ENCODE measurements around the gene RASSF8. TPM values are rescaled to one million over a fixed set of nuclear protein-coding genes. Genes with fewer than 3 reads are reported as not detected.

Gene RASSF8
- 26.7 TPM for total RNA-seq
- long read RNA-seq, full-length matches to known transcripts: 1 of 13 reads
- long read RNA-seq, partial matches to known transcripts: 3 of 13 reads
- long read RNA-seq, other reads (novel, unspliced or antisense): 9 of 13 reads

GRCh38 chr12:25958428-25959070 lies at the start of gene RASSF8:
RASSF8 (plus strand) TSS chr12:25958682; CDS start chr12:26055344, 96,662 bp downstream.
- peak; percentile 87 for DNase-seq
- intact Hi-C loops (cut with DNase I): loop anchor here (5.0 kb wide), 1 partner anchor 54 kb away; no protein-coding TSS in a partner anchor
- peak; percentile 95 for ATAC-seq (ENCODE audit: poor library complexity)

GRCh38 chr12:25914551-25914950 lies 43.9 kb upstream of the RASSF8 start:
- intact Hi-C loops (cut with DNase I): no loop called here
- ATAC-seq (ENCODE audit: poor library complexity) (no peak), DNase-seq (no peak)

- no peak for ATAC-seq (ENCODE audit: poor library complexity)
- DNase-seq: no peak
- intact Hi-C loops (cut with DNase I): no loop called here
These were observed 33.9 kb upstream of the RASSF8 start for GRCh38 chr12:25924491-25925001.

- DNase-seq (no peak), ATAC-seq (ENCODE audit: poor library complexity) (no peak)
- intact Hi-C loops (cut with DNase I): no loop called here
These were observed 33.4 kb upstream of the RASSF8 start for GRCh38 chr12:25925064-25925463.

- ATAC-seq (ENCODE audit: poor library complexity) (no peak), DNase-seq (no peak)
- intact Hi-C loops (cut with DNase I): no loop called here
These were observed 31.9 kb upstream of the RASSF8 start for GRCh38 chr12:25926536-25926935.

GRCh38 chr12:25929142-25929541 lies 29.3 kb upstream of the RASSF8 start:
- DNase-seq (no peak), ATAC-seq (ENCODE audit: poor library complexity) (no peak)
- intact Hi-C loops (cut with DNase I): no loop called here

GRCh38 chr12:25932971-25933370 lies 25.5 kb upstream of the RASSF8 start:
- ATAC-seq (ENCODE audit: poor library complexity) (no peak), DNase-seq (no peak)
- intact Hi-C loops (cut with DNase I): no loop called here

GRCh38 chr12:25934456-25934855 lies 24.0 kb upstream of the RASSF8 start:
- intact Hi-C loops (cut with DNase I): no loop called here
- no peak for ATAC-seq (ENCODE audit: poor library complexity)
- no peak for DNase-seq

- intact Hi-C loops (cut with DNase I): no loop called here
- ATAC-seq (ENCODE audit: poor library complexity): no peak
These were observed 22.9 kb upstream of the RASSF8 start for GRCh38 chr12:25935355-25936144.

GRCh38 chr12:25937096-25937495 lies 21.4 kb upstream of the RASSF8 start:
- DNase-seq (no peak), ATAC-seq (ENCODE audit: poor library complexity) (no peak)
- intact Hi-C loops (cut with DNase I): no loop called here

More at GRCh38 chr12:25935355-25936144, 22.9 kb upstream of the RASSF8 start:
- no peak for DNase-seq

- intact Hi-C loops (cut with DNase I): no loop called here
- DNase-seq (no peak), ATAC-seq (ENCODE audit: poor library complexity) (no peak)
These were observed 19.9 kb upstream of the RASSF8 start for GRCh38 chr12:25938581-25938980.

GRCh38 chr12:25939606-25940005 lies 18.9 kb upstream of the RASSF8 start:
- no peak for ATAC-seq (ENCODE audit: poor library complexity)

GRCh38 chr12:25940886-25941285 lies 17.6 kb upstream of the RASSF8 start:
- no peak for ATAC-seq (ENCODE audit: poor library complexity)
- intact Hi-C loops (cut with DNase I): no loop called here

More at GRCh38 chr12:25939606-25940005, 18.9 kb upstream of the RASSF8 start:
- DNase-seq: no peak
- intact Hi-C loops (cut with DNase I): no loop called here

GRCh38 chr12:25942709-25943108 lies 15.8 kb upstream of the RASSF8 start:
- intact Hi-C loops (cut with DNase I): no loop called here
- DNase-seq: no peak
- no peak for ATAC-seq (ENCODE audit: poor library complexity)

More at GRCh38 chr12:25940886-25941285, 17.6 kb upstream of the RASSF8 start:
- DNase-seq: no peak

- DNase-seq (no peak), ATAC-seq (ENCODE audit: poor library complexity) (no peak)
- intact Hi-C loops (cut with DNase I): no loop called here
These were observed 14.5 kb upstream of the RASSF8 start for GRCh38 chr12:25943940-25944339.

- no peak for DNase-seq
- intact Hi-C loops (cut with DNase I): no loop called here
- ATAC-seq (ENCODE audit: poor library complexity): no peak
These were observed 9.1 kb upstream of the RASSF8 start for GRCh38 chr12:25949343-25949742.

GRCh38 chr12:25950329-25951115 lies 8.0 kb upstream of the RASSF8 start:
- DNase-seq: no peak
- ATAC-seq (ENCODE audit: poor library complexity): no peak
- intact Hi-C loops (cut with DNase I): no loop called here

GRCh38 chr12:25957793-25958427 lies 572 bp upstream of the RASSF8 start:
- ATAC-seq (ENCODE audit: poor library complexity) (peak; percentile 50), DNase-seq (no peak)
- intact Hi-C loops (cut with DNase I): loop anchor here (5.0 kb wide), 1 partner anchor 54 kb away; no protein-coding TSS in a partner anchor

Measured in Right ventricle myocardium superior (tissue), 1 donor.